Stimulated activated CD8-positive, alpha-beta memory T cell treated with anti-CD3 and anti-CD28 coated beads, Interleukin-4, amount 100 ng/mL, for 4 hours (primary cell): ENCODE data around the gene SMC6.

Experiments used
- DNase-seq, 2 donors: peaks; one replicate each; pipeline ENCODE4 v3.0.0-alpha.2; 2020; ENCODE audit warnings: low read depth in 2 of 2, low spot score in 1 of 2

SMC6 gene

GRCh38 chr2:17717666-17718065, 35.9 kb downstream of the SMC6 start:
- no peak for DNase-seq

GRCh38 chr2:17713291-17713690, 40.3 kb downstream of the SMC6 start:
- DNase-seq: no peak

GRCh38 chr2:17710547-17711248, 42.9 kb downstream of the SMC6 start:
- no peak for DNase-seq

GRCh38 chr2:17709897-17710296, 43.7 kb downstream of the SMC6 start:
- DNase-seq: no peak

- DNase-seq: no peak
Measured at GRCh38 chr2:17708501-17708900, 45.1 kb downstream of the SMC6 start.

GRCh38 chr2:17706845-17707244, 46.8 kb downstream of the SMC6 start:
- no peak for DNase-seq

GRCh38 chr2:17690776-17691175, 62.8 kb downstream of the SMC6 start:
- DNase-seq: no peak

GRCh38 chr2:17689010-17689409, 64.6 kb downstream of the SMC6 start:
- no peak for DNase-seq

- DNase-seq: no peak
Measured at GRCh38 chr2:17688600-17688999, 65.0 kb downstream of the SMC6 start.

GRCh38 chr2:17683981-17684380, 69.6 kb downstream of the SMC6 start:
- DNase-seq: no peak

GRCh38 chr2:17682098-17682857, 71.3 kb downstream of the SMC6 start:
- DNase-seq: no peak

GRCh38 chr2:17680119-17680518, 73.5 kb downstream of the SMC6 start:
- DNase-seq: no peak

GRCh38 chr2:17674817-17675216, 78.8 kb downstream of the SMC6 start:
- DNase-seq: no peak

GRCh38 chr2:17672583-17673317, 80.9 kb downstream of the SMC6 start:
- no peak for DNase-seq

GRCh38 chr2:17667898-17668297, 85.7 kb downstream of the SMC6 start:
- DNase-seq: no peak

GRCh38 chr2:17664534-17664933, 89.1 kb downstream of the SMC6 start:
- DNase-seq: no peak

GRCh38 chr2:17662723-17663122, 90.9 kb downstream of the SMC6 start:
- no peak for DNase-seq

- no peak for DNase-seq
Measured at GRCh38 chr2:17661460-17661859, 92.2 kb downstream of the SMC6 start.

- no peak for DNase-seq
Measured at GRCh38 chr2:17660219-17660618, 93.4 kb downstream of the SMC6 start.

- no peak for DNase-seq
Measured at GRCh38 chr2:17658251-17658843, 95.3 kb downstream of the SMC6 start.

GRCh38 chr2:17657759-17658158, 95.9 kb downstream of the SMC6 start:
- no peak for DNase-seq
